Measurements from ENCODE around the gene IGF2R.

The IGF2R gene

GRCh38 chr6:160028487-160029275 lies 59.8 kb downstream of the IGF2R start:
- DNase-seq = peak; percentile 12

- peak; percentile 55 for DNase-seq
Observed at GRCh38 chr6:160029525-160029924, 60.6 kb downstream of the IGF2R start.

DNA sequence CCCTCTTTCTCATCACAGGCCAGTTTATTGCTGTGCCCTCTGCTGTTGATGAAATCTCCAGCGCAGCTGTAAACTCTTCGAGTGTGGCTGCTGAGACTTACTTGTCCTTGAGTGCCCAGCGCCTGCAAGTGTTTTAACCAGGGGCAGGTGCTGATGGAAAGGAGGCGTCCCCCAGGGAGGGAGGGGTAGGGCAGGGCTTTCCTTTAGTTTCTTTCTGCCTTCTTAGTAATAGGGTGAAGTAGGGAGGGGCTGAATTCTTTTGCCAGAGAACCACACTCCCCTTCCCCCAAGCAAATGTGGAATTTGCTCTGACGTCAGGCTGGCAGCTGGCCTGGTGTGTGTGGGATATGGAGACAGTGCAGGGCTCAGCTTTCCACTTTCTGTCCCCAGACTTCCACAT lies 61.2 kb downstream of the IGF2R start:
- DNase-seq = peak; percentile 90

GRCh38 chr6:160031442-160031841 lies 62.6 kb downstream of the IGF2R start:
- DNase-seq = peak; percentile 17

DNA sequence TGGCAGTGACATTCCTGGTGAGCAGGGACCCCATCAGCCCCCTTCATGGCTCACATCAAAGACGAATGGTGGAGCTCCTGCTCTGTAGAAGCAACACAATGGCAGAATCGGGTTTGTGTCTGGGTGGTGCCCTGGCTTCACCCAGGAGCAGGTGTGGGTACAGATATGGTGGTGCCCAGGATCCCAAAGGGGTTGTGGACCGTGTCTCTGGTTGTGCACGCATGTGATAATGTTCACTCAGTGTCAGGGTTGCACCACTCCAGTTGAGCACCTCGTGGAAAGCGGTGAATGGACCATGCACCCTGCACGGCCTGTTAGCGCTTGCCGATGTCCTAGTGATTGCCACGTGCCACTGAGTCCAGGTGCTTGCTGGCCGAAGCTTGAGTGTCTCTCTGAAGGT lies 63.0 kb downstream of the IGF2R start:
- DNase-seq = peak; percentile 34

- DNase-seq = peak; percentile 12
Observed at GRCh38 chr6:160032538-160032937, 63.7 kb downstream of the IGF2R start.

- peak; percentile 18 for DNase-seq
Observed at GRCh38 chr6:160034036-160034930, 65.4 kb downstream of the IGF2R start.

GRCh38 chr6:160035241-160035640 lies 66.4 kb downstream of the IGF2R start:
- DNase-seq = peak; percentile 29

DNA sequence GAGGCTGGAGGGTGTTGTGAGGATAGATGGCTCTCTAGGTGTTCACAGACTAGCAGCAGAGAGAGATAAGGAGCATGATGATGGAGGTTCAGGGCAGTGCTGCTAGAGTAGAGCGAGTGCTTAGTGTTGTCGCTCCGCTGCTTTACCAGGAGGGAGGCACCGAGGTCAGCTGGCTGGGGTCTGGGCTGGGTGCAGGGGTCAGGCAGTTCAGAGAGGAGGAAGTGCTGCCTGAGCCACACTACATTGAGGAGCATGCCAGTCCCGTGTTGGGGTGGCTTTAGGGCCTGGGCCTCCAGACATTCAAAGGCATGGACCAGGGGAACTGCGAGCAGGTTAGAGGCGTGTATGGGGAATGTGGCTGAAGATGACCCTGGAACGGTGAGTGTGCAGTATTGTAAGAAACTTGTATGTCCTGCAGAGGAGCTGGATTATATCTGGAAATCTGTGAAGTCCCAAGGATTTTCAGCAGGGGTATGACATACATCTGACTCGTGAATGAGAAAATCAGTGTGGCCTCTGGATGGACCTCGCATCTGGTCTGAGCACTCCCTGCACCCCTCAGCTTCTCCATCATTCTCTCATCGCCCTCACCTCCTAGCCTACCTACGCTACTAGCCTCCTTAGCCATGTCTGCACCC lies 66.9 kb downstream of the IGF2R start:
- DNase-seq = peak; percentile 40

DNA sequence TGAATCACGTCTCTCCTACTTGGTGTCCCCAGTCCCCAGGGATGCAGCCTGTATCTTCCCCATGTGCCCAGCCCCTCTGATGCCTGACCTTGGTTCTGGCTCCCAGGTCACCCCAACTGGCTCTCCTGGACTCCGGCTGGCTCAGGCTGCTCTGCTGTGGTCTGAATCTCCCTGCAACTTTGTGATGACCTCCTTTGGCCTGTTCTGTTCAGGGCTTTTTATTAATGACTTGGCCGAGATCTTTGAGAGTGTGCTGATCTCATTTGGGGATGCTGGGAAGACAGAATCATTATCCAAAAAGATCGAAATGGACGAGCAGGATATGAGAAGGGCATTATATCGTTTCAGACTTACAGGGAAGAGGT lies 67.4 kb downstream of the IGF2R start:
- peak; percentile 32 for DNase-seq

- no peak for DNase-seq
Observed at GRCh38 chr6:160036790-160037206, 67.9 kb downstream of the IGF2R start.

DNA sequence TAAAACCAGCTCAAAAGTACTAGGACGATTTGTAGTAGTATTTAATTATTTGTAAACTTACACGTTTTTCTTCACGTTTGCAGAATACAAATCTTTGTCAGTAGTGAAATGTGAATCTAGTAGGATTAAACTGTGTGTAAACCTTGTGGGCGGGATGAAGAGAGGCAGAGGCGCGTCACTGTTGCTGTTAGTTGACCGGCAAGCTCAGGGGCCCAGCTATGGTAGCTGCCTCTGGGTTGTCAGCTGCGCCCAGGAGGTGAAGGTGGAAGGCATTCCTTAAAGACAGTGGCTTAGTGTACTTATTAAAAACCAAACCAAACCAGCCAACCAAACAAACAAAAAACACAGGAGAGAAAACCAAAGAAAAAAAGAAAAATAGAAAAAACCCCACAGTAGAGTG lies 69.6 kb downstream of the IGF2R start:
- DNase-seq = peak; percentile 12

- DNase-seq = peak; percentile 10
Observed at GRCh38 chr6:160039441-160039840, 70.6 kb downstream of the IGF2R start.

GRCh38 chr6:160040055-160040454 lies 71.2 kb downstream of the IGF2R start:
- DNase-seq = no peak

GRCh38 chr6:160040527-160041264 lies 71.8 kb downstream of the IGF2R start:
- peak; percentile 32 for DNase-seq

DNA sequence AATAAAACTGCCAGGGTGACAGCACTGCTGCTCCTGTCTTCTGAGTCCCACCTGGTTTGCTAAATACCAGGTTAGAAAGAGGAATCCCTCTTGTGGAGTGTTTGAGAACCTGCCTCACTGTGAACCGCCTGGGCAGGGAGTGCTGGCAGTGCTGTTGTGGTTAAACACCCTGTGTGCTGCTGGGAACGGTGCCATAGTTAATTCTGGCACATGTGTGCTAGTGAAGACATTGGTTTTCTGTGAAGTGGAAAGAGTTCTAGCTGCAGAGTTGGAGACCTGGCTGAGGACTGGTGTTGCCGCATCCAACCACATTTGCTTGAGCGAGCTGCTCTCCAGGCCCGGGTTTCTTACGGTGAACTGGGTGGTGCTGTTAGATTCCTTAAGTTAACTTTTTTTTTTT lies 72.7 kb downstream of the IGF2R start:
- DNase-seq = peak; percentile 22

DNA sequence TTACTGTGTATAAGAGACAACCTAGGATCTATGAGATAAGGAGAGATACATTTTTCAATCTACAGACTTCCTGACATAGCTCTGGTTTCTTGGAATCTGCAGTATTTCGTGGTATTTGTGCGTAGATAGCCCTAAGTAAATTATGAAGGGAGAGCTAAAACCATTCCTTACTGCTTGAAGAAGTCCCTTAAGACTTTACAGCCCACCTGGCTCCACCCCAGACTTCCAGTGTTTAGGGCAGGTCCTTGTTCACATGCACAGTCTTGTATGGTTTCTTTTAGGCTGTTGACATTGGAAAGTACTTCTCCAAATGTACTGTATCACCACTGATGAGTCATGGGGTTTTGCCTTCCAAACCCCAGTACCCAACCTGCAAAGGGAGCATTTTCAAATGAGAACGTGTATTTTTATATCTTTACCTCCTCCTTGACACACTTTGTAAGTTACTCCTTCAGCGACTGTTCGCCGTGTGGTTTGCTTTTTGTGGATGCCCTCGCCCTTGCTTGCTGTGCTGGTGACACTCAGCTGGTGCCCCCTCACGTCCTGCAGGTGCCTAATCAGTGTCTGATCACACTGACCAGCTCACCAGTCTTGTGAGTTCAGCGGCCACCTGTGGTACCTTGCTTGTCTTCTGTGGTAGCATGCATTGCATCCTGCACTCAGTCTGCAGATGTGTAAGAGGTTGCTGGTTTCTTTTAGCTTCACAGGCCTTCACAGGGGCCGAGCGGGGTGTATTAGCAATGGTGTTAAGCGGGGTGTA lies 73.3 kb downstream of the IGF2R start:
- DNase-seq = peak; percentile 29

DNA sequence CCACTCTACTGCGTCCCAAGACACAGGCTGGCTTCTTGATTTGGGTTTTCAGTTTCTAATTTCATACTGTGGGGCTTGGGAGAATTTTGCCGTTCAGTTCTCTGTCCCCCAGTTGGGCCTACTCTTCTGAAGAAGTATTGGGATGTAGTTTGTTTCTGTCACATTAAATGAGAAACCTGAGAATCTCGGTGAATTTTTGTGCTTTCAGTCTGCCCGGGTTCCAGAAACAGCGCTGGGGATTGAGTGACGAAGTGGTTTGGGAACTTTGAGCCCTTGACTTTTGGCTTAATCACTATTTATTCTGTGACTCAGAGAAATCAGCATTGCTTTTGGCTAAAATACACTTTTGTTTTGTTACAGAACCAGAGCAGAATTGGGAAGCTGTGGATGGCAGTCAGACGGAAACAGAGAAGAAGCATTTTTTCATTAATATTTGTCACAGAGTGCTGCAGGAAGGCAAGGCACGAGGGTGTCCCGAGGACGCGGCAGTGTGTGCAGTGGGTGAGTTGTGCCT lies 74.0 kb downstream of the IGF2R start:
- DNase-seq = peak; percentile 11

- DNase-seq = no peak
Observed at GRCh38 chr6:160043784-160044183, 74.9 kb downstream of the IGF2R start.

- no peak for DNase-seq
Observed at GRCh38 chr6:160044687-160045086, 75.8 kb downstream of the IGF2R start.

- no peak for DNase-seq
Observed at GRCh38 chr6:160048471-160048870, 79.6 kb downstream of the IGF2R start.

GRCh38 chr6:160049346-160049745 lies 80.5 kb downstream of the IGF2R start:
- DNase-seq = no peak

Data from islet precursor cell (in vitro differentiated cells).